HEK293 (cell line): ENCODE results near the gene SPIRE1.

Source experiments
- BCL11B ChIP-seq: fragments of 450-650 bp; formaldehyde crosslinking; IDR thresholded peaks from 2 replicates; pipeline ENCODE4 v1.5.1; 2016; ENCODE audit warnings: low read depth, missing biosample characterization, missing genetic modification characterization
- INSM2 ChIP-seq: fragments of 450-650 bp; formaldehyde crosslinking; IDR thresholded peaks from 2 replicates; pipeline ENCODE4 v1.5.1; 2016; ENCODE audit warnings: missing biosample characterization, missing genetic modification characterization
- KLF17 ChIP-seq: fragments of 450-650 bp; formaldehyde crosslinking; IDR thresholded peaks from 2 replicates; pipeline ENCODE4 v1.5.1; 2016; ENCODE audit warnings: missing biosample characterization, missing genetic modification characterization
- PRDM4 ChIP-seq: fragments of 450-650 bp; formaldehyde crosslinking; IDR thresholded peaks from 2 replicates; pipeline ENCODE4 v1.5.1; 2017; ENCODE audit warnings: missing biosample characterization, missing genetic modification characterization
- SCRT1 ChIP-seq: fragments of 450-650 bp; formaldehyde crosslinking; IDR thresholded peaks from 2 replicates; pipeline ENCODE4 v1.5.1; 2016; ENCODE audit warnings: missing biosample characterization, missing genetic modification characterization, borderline replicate concordance
- WT1 ChIP-seq: fragments of 450-650 bp; formaldehyde crosslinking; IDR thresholded peaks from 2 replicates; pipeline ENCODE4 v1.5.1; 2016; ENCODE audit warnings: missing biosample characterization, missing genetic modification characterization
- ZBTB6 ChIP-seq: fragments of 450-650 bp; formaldehyde crosslinking; IDR thresholded peaks from 2 replicates; pipeline ENCODE4 v1.5.1; 2017; ENCODE audit warnings: missing biosample characterization, missing genetic modification characterization
- ZIC2 ChIP-seq: fragments of 450-650 bp; formaldehyde crosslinking; IDR thresholded peaks from 2 replicates; pipeline ENCODE4 v1.5.1; 2016; ENCODE audit warnings: missing biosample characterization, missing genetic modification characterization
- ZNF10 ChIP-seq: fragments of 450-650 bp; formaldehyde crosslinking; IDR thresholded peaks from 2 replicates; pipeline ENCODE4 v1.5.1; 2017; ENCODE audit warnings: missing biosample characterization, missing genetic modification characterization
- ZNF146 ChIP-seq: fragments of 450-650 bp; formaldehyde crosslinking; IDR thresholded peaks from 2 replicates; pipeline ENCODE4 v1.5.1; 2016; ENCODE audit warnings: missing biosample characterization, missing genetic modification characterization
- ZNF157 ChIP-seq: fragments of 450-650 bp; formaldehyde crosslinking; IDR thresholded peaks from 2 replicates; pipeline ENCODE4 v1.5.1; 2016; ENCODE audit warnings: missing biosample characterization, missing genetic modification characterization
- ZNF184 ChIP-seq: fragments of 450-650 bp; IDR thresholded peaks from 2 replicates; pipeline ENCODE4 v1.5.1; 2018; ENCODE audit warnings: missing biosample characterization, mild to moderate bottlenecking, missing genetic modification characterization
- ZNF280C ChIP-seq: fragments of 450-650 bp; formaldehyde crosslinking; IDR thresholded peaks from 2 replicates; pipeline ENCODE4 v1.5.1; 2016; ENCODE audit warnings: missing biosample characterization, missing genetic modification characterization
- ZNF366 ChIP-seq: fragments of 450-650 bp; formaldehyde crosslinking; conservative IDR thresholded peaks from 2 replicates; pipeline ENCODE4 v1.5.1; 2016; ENCODE audit warnings: missing biosample characterization, missing genetic modification characterization
- ZNF426 ChIP-seq: fragments of 450-650 bp; formaldehyde crosslinking; IDR thresholded peaks from 2 replicates; pipeline ENCODE4 v1.5.1; 2017; ENCODE audit warnings: missing biosample characterization, missing genetic modification characterization, mild to moderate bottlenecking, inconsistent platforms, moderate library complexity
- ZNF433 ChIP-seq: fragments of 450-650 bp; formaldehyde crosslinking; IDR thresholded peaks from 2 replicates; pipeline ENCODE4 v1.5.1; 2016; ENCODE audit warnings: missing biosample characterization, missing genetic modification characterization, low read depth
- ZNF501 ChIP-seq: fragments of 450-650 bp; formaldehyde crosslinking; IDR thresholded peaks from 2 replicates; pipeline ENCODE4 v1.5.1; 2016; ENCODE audit warnings: missing biosample characterization, missing genetic modification characterization
- ZNF677 ChIP-seq: fragments of 450-650 bp; IDR thresholded peaks from 2 replicates; pipeline ENCODE4 v1.5.0; 2018; ENCODE audit warnings: missing biosample characterization, mild to moderate bottlenecking, missing genetic modification characterization, moderate library complexity
- ZNF701 ChIP-seq: fragments of 450-650 bp; formaldehyde crosslinking; IDR thresholded peaks from 2 replicates; pipeline ENCODE4 v1.5.1; 2016; ENCODE audit warnings: missing biosample characterization, missing genetic modification characterization
- ZSCAN30 ChIP-seq: fragments of 450-650 bp; IDR thresholded peaks from 2 replicates; pipeline ENCODE4 v1.5.1; 2018; ENCODE audit warnings: missing biosample characterization, mild to moderate bottlenecking, missing genetic modification characterization, moderate library complexity
- ZSCAN4 ChIP-seq: fragments of 450-650 bp; formaldehyde crosslinking; IDR thresholded peaks from 2 replicates; pipeline ENCODE4 v1.5.1; 2017; ENCODE audit warnings: missing biosample characterization, missing genetic modification characterization

The SPIRE1 gene

GRCh38 chr18:12408247-12408869 lies 249.5 kb downstream of the SPIRE1 start (continued):
- no peak for TF ChIP-seq SCRT1 (tag by site-specific recombination)
- 0 out of 2 replicates have a peak, but pooled peaks have one; percentile 11 for TF ChIP-seq ZNF366 (tag by site-specific recombination)
- TF ChIP-seq KLF17, result no peak
- TF ChIP-seq ZIC2, result no peak
- no peak for TF ChIP-seq ZNF433 (tag by site-specific recombination)
- TF ChIP-seq ZNF184 (tag by site-specific recombination), result no peak
- no peak for TF ChIP-seq ZSCAN30 (tag by site-specific recombination)
- peak; percentile 97 for TF ChIP-seq ZBTB6
- TF ChIP-seq WT1 (tag by site-specific recombination), result no peak
- no peak for TF ChIP-seq ZNF10 (tag by site-specific recombination)
- TF ChIP-seq PRDM4 (tag by site-specific recombination), result no peak
- no peak for TF ChIP-seq ZNF280C (tag by site-specific recombination)
- no peak for TF ChIP-seq ZNF677 (tag by site-specific recombination)
- TF ChIP-seq ZNF501 (tag by site-specific recombination), result no peak
- TF ChIP-seq ZSCAN4, result no peak
- no peak for TF ChIP-seq INSM2 (tag by site-specific recombination)
- TF ChIP-seq ZNF701 (tag by site-specific recombination), result no peak
- no peak for TF ChIP-seq ZNF146 (tag by site-specific recombination)
- TF ChIP-seq ZNF157 (tag by site-specific recombination), result no peak
- TF ChIP-seq ZNF426 (tag by site-specific recombination), result no peak
- no peak for TF ChIP-seq BCL11B (tag by site-specific recombination)
